PC-9 (cell line): Measurements from ENCODE around the gene KCNK3.

Experiments used
- EZH2 ChIP-seq: fragments of 200-600 bp; sonication (generic); IDR thresholded peaks from 2 replicates; pipeline ENCODE4 v1.8.0; 2017; ENCODE audit warnings: antibody characterized with exemption, low read depth
- TF ChIP-seq, protein P1 (sequence below): fragments of 200-600 bp; sonication (generic); conservative IDR thresholded peaks from 2 replicates; pipeline ENCODE4 v1.6.1; 2017; ENCODE audit warnings: mixed run types, antibody characterized with exemption, mild to moderate bottlenecking, moderate library complexity

DNA sequence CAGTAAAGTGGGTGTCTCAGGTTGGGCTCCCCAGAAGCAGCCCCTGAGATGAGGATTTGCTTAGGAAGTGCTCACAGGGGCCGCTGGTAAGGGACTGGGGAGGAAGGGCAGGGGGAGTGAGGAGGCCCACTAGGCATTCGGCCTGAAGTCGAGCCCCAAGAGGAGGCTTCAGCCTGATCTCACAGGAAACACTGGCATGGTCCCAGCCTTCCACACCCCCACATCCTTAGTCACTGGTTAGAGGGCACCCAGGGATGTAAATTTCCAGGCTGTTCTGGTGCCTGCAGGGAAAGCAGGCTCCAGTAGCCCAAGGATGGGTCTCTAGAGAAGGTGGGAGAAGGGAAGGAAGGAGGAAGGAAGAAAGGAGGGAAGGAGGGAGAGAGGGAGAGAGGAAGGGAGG, 22.4 kb upstream of the KCNK3 start:
- TF ChIP-seq, protein P1, sequence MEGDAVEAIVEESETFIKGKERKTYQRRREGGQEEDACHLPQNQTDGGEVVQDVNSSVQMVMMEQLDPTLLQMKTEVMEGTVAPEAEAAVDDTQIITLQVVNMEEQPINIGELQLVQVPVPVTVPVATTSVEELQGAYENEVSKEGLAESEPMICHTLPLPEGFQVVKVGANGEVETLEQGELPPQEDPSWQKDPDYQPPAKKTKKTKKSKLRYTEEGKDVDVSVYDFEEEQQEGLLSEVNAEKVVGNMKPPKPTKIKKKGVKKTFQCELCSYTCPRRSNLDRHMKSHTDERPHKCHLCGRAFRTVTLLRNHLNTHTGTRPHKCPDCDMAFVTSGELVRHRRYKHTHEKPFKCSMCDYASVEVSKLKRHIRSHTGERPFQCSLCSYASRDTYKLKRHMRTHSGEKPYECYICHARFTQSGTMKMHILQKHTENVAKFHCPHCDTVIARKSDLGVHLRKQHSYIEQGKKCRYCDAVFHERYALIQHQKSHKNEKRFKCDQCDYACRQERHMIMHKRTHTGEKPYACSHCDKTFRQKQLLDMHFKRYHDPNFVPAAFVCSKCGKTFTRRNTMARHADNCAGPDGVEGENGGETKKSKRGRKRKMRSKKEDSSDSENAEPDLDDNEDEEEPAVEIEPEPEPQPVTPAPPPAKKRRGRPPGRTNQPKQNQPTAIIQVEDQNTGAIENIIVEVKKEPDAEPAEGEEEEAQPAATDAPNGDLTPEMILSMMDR: no peak
- no peak for TF ChIP-seq EZH2
